Small intestine (tissue), 7 donors: ENCODE results near the gene DIAPH3. TPM values are rescaled to one million over a fixed set of nuclear protein-coding genes. Genes with fewer than 3 reads are reported as not detected.

Experiments
- DNase-seq, 2 donors: peaks; one replicate each; pipeline versions ENCODE4 v3.0.0 to v3.0.0-alpha.2; 2013
- FAIRE-seq: peaks from 2 replicates; lab custom pipeline; 2012; peaks lifted over from hg19 to GRCh38; lab: Jason Lieb, UNC
- H3K27ac ChIP-seq, 3 donors: one replicate each; pipeline ENCODE4 v1.5.1; 2013; ENCODE audit warnings: low read length in 2 of 3, mild to moderate bottlenecking in 2 of 3, control low read depth in 1 of 3, inconsistent platforms in 1 of 3, low read depth in 1 of 3, moderate library complexity in 1 of 3
- H3K27me3 ChIP-seq, 3 donors: one replicate each; pipeline ENCODE4 v1.6.1; 2013; ENCODE audit warnings: low read length in 3 of 3, inconsistent platforms in 1 of 3; ENCODE audit not compliant: control insufficient read depth in 3 of 3, insufficient read depth in 3 of 3
- H3K36me3 ChIP-seq, 3 donors: one replicate each; pipeline ENCODE4 v1.6.1; 2013; ENCODE audit warnings: low read length in 3 of 3, inconsistent platforms in 1 of 3, low read depth in 1 of 3, mild to moderate bottlenecking in 1 of 3, moderate library complexity in 1 of 3; ENCODE audit not compliant: control insufficient read depth in 3 of 3, insufficient read depth in 2 of 3
- H3K4me1 ChIP-seq, 3 donors: one replicate each; pipeline ENCODE4 v1.6.1; 2013; ENCODE audit warnings: low read length in 2 of 3, inconsistent platforms in 1 of 3, low read depth in 1 of 3, mild to moderate bottlenecking in 1 of 3, moderate library complexity in 1 of 3; ENCODE audit not compliant: control insufficient read depth in 3 of 3, insufficient read depth in 2 of 3
- H3K4me3 ChIP-seq, 3 donors: one replicate each; pipeline ENCODE4 v1.5.1; 2013; ENCODE audit warnings: low read length in 3 of 3, control low read depth in 1 of 3, inconsistent platforms in 1 of 3, low read depth in 1 of 3, mild to moderate bottlenecking in 1 of 3, moderate library complexity in 1 of 3
- H3K9me3 ChIP-seq, 2 donors: one replicate each; pipeline ENCODE4 v1.6.1; 2013; ENCODE audit warnings: low read depth in 1 of 2, low read length in 1 of 2; ENCODE audit not compliant: control insufficient read depth in 2 of 2, insufficient read depth in 1 of 2
- WGBS, 3 donors: extraction: QIAGEN DNeasy Blood & Tissue Kit; methylation state at CpG; one replicate each; pipeline ENCODE4 v1.1.7; 2013; 5-methylcytosine and 5-hydroxymethylcytosine counted together
- polyA plus RNA-seq, 4 donors: library from polyadenylated mRNA; stranded (reverse) in 3 of 4; unstranded in 1 of 4; fragments of 200-250 nt in 3 of 4; fragments of 120-200 nt in 1 of 4; gene quantifications; one replicate each; pipeline versions ENCODE4 v1.2.1 to v1.2.3, GENCODE V29; 2013
- donor health status: healthy with polysubstance abuse.
- donor health status: control.
- donor health status: control.
- donor health status: Bipolar disorder and iron deficiency.
- donor health status: healthy.

Gene DIAPH3
- polyA plus RNA-seq, 4 donors = 0.67 to 4.2 (median 3.1) TPM

GRCh38 chr13:59750860-59751259 is 412.9 kb downstream of the DIAPH3 start:
- no peaks in the 10 kb centered on the region for H3K9me3 ChIP-seq
- DNase-seq (peak in 1 of 2 donors; percentile 37), FAIRE-seq (no peak)
- no peak overlapping the region for H3K27ac ChIP-seq
- H3K27me3 ChIP-seq = no peaks in the 10 kb centered on the region
- H3K36me3 ChIP-seq = no peaks in the 10 kb centered on the region
- no peak overlapping the region for H3K4me3 ChIP-seq
- 69 to 88% (median 87%) methylated on average over 7 of the region's 7 CpGs for WGBS, 3 donors
- no peaks in the 10 kb centered on the region for H3K4me1 ChIP-seq

GRCh38 chr13:59748046-59748445 is 415.7 kb downstream of the DIAPH3 start:
- FAIRE-seq = no peak
- H3K4me3 ChIP-seq = no peak overlapping the region
- no peak overlapping the region for H3K27ac ChIP-seq
- no peaks in the 10 kb centered on the region for H3K27me3 ChIP-seq
- no peak for DNase-seq
- no peaks in the 10 kb centered on the region for H3K9me3 ChIP-seq
- H3K36me3 ChIP-seq = no peaks in the 10 kb centered on the region
- 89 to 97% (median 93%) methylated on average over 5 of the region's 5 CpGs for WGBS, 3 donors
- H3K4me1 ChIP-seq = peaks cover 0 to 7% (median 0%) of the 10 kb centered on the region in 3 donors

GRCh38 chr13:59747529-59747928 is 416.2 kb downstream of the DIAPH3 start:
- H3K4me3 ChIP-seq = no peak overlapping the region
- no peaks in the 10 kb centered on the region for H3K27me3 ChIP-seq
- peaks cover 0 to 7% (median 0%) of the 10 kb centered on the region in 3 donors for H3K4me1 ChIP-seq
- no peaks in the 10 kb centered on the region for H3K9me3 ChIP-seq
- H3K36me3 ChIP-seq = no peaks in the 10 kb centered on the region
- DNase-seq (no peak), FAIRE-seq (no peak)
- H3K27ac ChIP-seq = no peak overlapping the region
- WGBS, 3 donors = 95 to 100% (median 100%) methylated on average over 1 of the region's 1 CpG

GRCh38 chr13:59746291-59746962 is 417.3 kb downstream of the DIAPH3 start:
- Histone ChIP-seq H3K4me1 (peaks cover 0 to 7% (median 0%) of the 10 kb centered on the region in 3 donors), H3K27me3 (no peaks in the 10 kb centered on the region), H3K27ac (no peak overlapping the region), H3K9me3 (no peaks in the 10 kb centered on the region), H3K36me3 (no peaks in the 10 kb centered on the region), H3K4me3 (no peak overlapping the region)
- DNase-seq = no peak
- no peak for FAIRE-seq
- WGBS, 3 donors = 84 to 95% (median 85%) methylated on average over 5 of the region's 5 CpGs

- peak overlapping the region in 1 of 3 donors; percentile 5 for H3K27ac ChIP-seq
- no peak for FAIRE-seq
- H3K4me1 ChIP-seq = peaks cover 0 to 7% (median 0%) of the 10 kb centered on the region in 3 donors
- H3K27me3 ChIP-seq = no peaks in the 10 kb centered on the region
- 47 to 58% (median 47%) methylated on average over 1 of the region's 1 CpG for WGBS, 3 donors
- DNase-seq = peak in 1 of 2 donors; percentile 56
- H3K36me3 ChIP-seq = no peaks in the 10 kb centered on the region
- no peak overlapping the region for H3K4me3 ChIP-seq
- no peaks in the 10 kb centered on the region for H3K9me3 ChIP-seq
Measured at GRCh38 chr13:59745392-59745788, 418.3 kb downstream of the DIAPH3 start.

GRCh38 chr13:59744747-59745391 is 418.9 kb downstream of the DIAPH3 start:
- no peak overlapping the region for H3K4me3 ChIP-seq
- 77 to 92% (median 86%) methylated on average over 2 of the region's 2 CpGs for WGBS, 3 donors
- no peaks in the 10 kb centered on the region for H3K9me3 ChIP-seq
- DNase-seq = peak in 1 of 2 donors; percentile 23
- FAIRE-seq = no peak
- peaks cover 0 to 7% (median 0%) of the 10 kb centered on the region in 3 donors for H3K4me1 ChIP-seq
- H3K27ac ChIP-seq = peak overlapping the region in 1 of 3 donors; percentile 5
- H3K36me3 ChIP-seq = no peaks in the 10 kb centered on the region
- H3K27me3 ChIP-seq = no peaks in the 10 kb centered on the region

- 81 to 93% (median 86%) methylated on average over 3 of the region's 3 CpGs for whole genome bisulfite sequencing, 3 donors
- Histone ChIP-seq H3K36me3 (no peaks in the 10 kb centered on the region), H3K27ac (no peak overlapping the region), H3K9me3 (no peaks in the 10 kb centered on the region), H3K27me3 (no peaks in the 10 kb centered on the region), H3K4me1 (peaks cover 0 to 7% (median 0%) of the 10 kb centered on the region in 3 donors), H3K4me3 (no peak overlapping the region)
- DNase-seq (no peak), FAIRE-seq (no peak)
Measured at GRCh38 chr13:59743195-59743594, 420.5 kb downstream of the DIAPH3 start.

- no peaks in the 10 kb centered on the region for H3K27me3 ChIP-seq
- H3K4me1 ChIP-seq = peaks cover 0 to 7% (median 0%) of the 10 kb centered on the region in 3 donors
- H3K36me3 ChIP-seq = no peaks in the 10 kb centered on the region
- no peaks in the 10 kb centered on the region for H3K9me3 ChIP-seq
- no peak for FAIRE-seq
- no peak overlapping the region for H3K27ac ChIP-seq
- H3K4me3 ChIP-seq = no peak overlapping the region
- no peak for DNase-seq
Measured at GRCh38 chr13:59742467-59742866, 421.3 kb downstream of the DIAPH3 start.
